C1 segment of cervical spinal cord (tissue), 14 donors: ENCODE measurements around the gene SIGLECL1.

Experiments
- DNase-seq, 14 donors: peaks; one replicate each; lab custom pipeline; 2025; lab: John Stamatoyannopoulos, UW

SIGLECL1 gene

DNA sequence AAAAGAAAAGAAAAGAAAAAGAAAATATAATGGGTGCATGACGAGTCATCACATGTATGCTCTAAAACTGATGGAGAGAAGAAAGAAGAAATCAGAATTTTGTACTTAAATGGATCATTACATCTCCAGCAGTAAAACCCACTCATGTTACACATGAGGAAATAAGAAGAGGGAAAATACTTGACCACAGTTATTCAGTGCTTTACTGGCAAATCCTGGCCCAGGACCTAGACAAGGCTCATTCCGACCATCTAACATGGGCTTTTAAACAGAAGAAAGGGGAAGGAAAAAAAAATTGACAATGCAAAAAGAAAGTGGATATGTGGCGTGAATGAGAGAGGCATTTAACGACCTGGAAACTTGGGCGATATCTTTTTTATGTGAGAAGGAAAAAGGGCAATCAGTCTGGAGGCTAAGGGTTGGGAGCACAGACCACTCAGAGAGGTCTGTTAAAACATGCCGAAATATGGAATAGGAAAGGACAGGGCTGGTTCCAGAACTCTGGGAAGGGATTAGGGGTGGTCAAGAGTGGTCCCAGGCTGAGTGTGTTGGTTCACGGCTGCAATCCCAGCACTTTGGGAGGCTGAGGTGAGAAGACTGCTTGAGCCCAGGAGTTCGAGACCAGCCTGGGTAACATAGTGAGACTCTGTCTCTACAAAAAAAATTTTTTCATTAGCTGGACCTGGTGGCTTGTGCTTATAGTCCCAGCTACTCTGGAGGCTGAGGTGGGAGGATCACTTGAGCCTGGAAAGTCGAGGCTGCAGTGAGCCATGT, 1.6 kb downstream of the SIGLECL1 start:
- no peak for DNase-seq

DNA sequence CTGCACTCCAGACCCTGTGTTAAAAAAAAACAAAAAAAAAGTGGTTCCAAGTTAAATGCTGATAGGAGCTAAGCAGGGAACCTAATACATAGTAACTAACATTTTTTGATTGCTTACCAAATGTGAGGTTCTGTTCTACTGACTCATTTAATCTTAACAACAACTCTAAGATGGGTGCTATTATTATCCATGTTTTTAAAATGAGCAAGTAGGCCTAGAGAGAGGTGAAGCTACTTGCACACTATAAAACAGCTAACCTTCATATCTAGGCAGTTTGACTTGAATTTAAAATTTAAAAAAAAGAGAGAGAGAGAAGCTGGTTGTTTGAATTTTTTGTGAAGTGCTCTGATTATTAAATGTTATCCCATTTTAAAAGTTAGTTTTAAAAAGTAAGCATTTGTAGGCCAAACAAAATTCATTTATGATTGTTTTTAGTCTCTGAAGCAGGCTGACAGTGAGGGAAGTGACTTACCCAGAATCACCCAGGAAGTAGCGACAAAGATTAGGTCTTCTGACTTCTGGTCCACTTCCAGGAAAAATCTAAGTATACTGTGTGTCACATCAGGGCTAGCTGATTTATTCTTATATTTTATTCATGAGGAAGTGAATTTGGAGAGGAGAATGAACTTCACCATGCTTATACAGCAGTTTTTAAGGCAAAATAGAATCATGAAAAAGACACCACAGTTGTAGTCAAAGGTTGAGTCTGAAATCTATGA, 2.4 kb downstream of the SIGLECL1 start:
- DNase-seq, result no peak

GRCh38 chr19:51256155-51256625, 5.3 kb downstream of the SIGLECL1 start:
- DNase-seq, result no peak

- no peak for DNase-seq
Observed at GRCh38 chr19:51257471-51257870, 6.6 kb downstream of the SIGLECL1 start.

GRCh38 chr19:51258165-51259160, 7.6 kb downstream of the SIGLECL1 start:
- DNase-seq, result peak in 1 of 14 donors; percentile 0

DNA sequence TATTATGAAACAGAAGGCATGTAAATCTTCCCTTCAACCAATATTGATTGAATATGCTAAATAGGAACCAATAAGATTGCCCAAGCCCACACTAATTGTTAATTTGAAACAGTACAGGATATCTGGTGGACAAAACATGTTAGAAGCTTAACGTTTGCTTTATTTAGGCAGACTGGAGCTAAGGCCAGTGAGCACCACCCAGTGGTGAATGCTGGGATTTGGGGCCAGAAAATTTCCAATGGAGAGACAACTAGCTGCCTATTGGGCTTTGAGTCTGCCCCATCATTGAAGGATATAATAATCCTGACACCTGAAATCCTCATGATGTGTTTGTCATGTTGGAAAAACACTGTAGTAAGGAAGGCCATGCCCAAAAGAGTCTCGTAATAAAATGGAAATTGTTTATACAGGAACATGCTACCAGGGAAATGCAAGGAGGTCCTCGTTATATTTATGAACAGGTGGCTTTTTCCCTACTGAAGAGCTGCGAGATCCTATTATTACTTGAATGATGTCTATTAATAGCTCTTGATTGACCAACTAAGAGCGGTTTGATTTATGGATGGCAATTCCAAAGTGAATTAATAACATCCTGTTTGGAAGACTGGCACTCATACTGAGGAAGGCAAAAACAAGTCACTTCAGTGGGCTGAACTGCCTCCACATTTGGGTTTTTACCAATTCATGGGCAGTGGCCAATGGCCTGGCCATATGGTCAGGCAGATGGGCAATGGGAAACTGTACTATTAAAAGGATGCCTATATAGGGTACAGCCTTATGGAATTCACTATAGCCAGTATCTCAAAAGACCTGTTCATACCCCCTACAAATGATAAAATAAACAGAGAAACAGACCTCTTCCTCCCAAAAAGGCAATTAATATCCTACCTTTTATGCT, 8.7 kb downstream of the SIGLECL1 start:
- peak in 5 of 14 donors; percentile 1 to 89 (median 2) for DNase-seq

DNA sequence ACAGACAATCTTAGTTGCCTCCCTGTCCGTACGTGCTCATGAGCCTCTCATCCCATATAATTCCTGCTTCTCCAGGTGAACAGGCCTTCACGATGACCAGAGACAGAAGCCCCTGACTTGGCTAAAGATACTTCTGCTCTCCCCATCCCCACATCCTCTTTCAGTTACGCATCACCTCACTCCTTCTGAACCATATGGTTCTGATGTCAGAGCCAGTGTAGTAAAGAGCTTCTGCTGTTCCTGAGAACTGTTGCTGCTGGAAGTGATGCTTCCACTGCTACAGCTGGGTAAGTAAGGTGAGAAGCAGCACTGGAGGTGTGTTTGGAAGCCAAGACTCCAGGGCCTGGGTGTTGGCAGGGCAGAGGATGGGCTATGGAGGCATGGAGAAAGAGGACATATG, 12.9 kb downstream of the SIGLECL1 start:
- DNase-seq, result no peak

DNA sequence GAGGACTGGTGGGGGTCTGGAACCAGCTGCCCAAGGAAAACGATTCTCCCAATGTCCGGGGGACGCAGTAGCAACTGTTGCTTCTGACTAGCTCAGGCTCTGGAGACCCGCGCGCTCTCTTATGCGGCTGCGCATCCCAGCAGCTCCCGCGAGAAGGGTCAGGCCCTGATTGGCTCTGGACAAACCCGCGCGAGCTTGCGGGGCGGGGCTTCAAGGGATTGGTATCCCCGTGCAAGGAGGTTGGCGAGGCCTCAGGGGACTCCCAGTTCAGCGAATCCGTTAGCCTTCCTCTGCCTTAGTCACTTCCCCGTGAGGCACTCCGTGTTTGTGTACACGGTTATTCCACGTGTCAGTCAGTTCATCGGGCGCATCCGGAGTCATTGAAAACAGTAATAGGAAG, 20.2 kb downstream of the SIGLECL1 start:
- DNase-seq, result peak in 5 of 14 donors; percentile 2 to 41 (median 5)

- no peak for DNase-seq
Observed at GRCh38 chr19:51272183-51272810, 21.4 kb downstream of the SIGLECL1 start.

DNA sequence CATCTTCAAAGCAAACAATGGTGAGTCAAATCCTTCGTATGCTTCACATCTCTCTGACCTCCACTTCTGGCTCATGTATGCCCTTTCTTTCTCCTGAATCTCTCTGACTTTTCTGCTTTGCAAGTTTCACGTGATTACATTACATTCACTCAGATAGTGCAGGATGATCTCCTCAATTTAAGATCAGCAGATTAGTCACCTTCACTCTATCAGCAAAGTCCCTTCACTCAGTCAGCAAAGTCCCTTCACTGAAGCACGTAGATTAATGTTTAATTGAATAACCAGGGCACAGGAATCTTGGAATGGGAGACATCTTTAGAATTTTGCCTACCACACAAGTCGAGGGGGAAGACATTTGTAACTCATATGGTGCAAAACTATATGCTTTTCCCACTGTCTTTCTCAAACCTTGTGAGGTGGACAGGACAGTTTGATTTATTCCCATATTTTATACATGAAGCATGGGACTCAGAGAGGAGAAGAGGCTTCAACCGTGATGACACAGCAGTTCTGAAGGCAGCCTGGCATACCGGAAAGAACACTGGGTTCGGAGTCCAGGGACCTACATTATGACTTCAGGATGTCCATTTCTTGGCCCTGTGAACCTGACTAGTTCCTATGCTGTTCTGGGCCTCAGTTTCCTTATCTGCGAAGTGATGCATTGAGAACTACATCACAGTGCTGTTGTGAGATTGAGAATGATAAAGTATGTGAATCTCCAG, 23.3 kb downstream of the SIGLECL1 start:
- DNase-seq, result no peak

GRCh38 chr19:51277112-51277511, 26.2 kb downstream of the SIGLECL1 start:
- no peak for DNase-seq

GRCh38 chr19:51282335-51282734, 31.5 kb downstream of the SIGLECL1 start:
- no peak for DNase-seq

GRCh38 chr19:51285682-51286081, 34.8 kb downstream of the SIGLECL1 start:
- no peak for DNase-seq

- no peak for DNase-seq
Observed at GRCh38 chr19:51289635-51290034, 38.8 kb downstream of the SIGLECL1 start.

- DNase-seq, result peak in 1 of 14 donors; percentile 77
Observed at GRCh38 chr19:51292971-51293370, 42.1 kb downstream of the SIGLECL1 start.

DNA sequence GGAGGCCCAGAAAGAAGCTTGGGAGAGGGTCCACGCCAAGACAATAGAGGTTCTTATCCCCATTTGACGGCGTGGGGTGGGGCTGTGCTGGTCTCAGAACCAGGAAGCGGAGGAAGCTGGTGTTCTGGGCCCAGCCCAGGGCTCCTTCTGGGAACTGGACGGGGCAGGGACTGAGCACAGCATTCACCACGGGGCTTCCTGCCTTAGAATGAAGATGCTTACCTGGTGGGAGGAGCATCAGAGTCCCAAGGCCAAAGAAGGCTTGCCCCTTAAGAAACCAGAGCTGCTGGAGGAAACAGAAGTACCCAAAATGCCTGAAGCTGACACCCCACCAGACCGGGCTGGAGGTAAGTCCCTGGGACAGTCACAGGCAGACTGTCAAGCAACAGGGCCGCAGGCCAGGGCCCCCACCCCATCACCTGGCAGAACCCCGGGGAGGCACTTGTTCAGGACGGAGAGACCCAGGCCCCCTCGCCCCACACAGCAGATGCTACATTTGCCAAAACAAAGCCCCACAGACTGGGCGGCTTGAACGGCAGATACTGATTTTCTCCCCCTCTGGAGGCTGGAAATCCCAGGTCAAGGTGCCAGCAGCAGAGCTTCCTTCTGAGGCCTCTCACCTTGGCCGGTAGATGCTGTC, 42.8 kb downstream of the SIGLECL1 start:
- DNase-seq, result no peak

GRCh38 chr19:51294211-51294976, 43.5 kb downstream of the SIGLECL1 start:
- DNase-seq, result no peak

GRCh38 chr19:51294977-51295375, 44.1 kb downstream of the SIGLECL1 start:
- no peak for DNase-seq
